HG02885 (cell line): ENCODE measurements around the gene AGBL1.

Experiments used
- ATAC-seq: cut with Tn5 transposase; IDR thresholded peaks from one replicate; pipeline ENCODE4 v1.9.1; 2021; ENCODE audit warnings: mild to moderate bottlenecking; ENCODE audit not compliant: unreplicated experiment, poor library complexity

AGBL1 gene

DNA sequence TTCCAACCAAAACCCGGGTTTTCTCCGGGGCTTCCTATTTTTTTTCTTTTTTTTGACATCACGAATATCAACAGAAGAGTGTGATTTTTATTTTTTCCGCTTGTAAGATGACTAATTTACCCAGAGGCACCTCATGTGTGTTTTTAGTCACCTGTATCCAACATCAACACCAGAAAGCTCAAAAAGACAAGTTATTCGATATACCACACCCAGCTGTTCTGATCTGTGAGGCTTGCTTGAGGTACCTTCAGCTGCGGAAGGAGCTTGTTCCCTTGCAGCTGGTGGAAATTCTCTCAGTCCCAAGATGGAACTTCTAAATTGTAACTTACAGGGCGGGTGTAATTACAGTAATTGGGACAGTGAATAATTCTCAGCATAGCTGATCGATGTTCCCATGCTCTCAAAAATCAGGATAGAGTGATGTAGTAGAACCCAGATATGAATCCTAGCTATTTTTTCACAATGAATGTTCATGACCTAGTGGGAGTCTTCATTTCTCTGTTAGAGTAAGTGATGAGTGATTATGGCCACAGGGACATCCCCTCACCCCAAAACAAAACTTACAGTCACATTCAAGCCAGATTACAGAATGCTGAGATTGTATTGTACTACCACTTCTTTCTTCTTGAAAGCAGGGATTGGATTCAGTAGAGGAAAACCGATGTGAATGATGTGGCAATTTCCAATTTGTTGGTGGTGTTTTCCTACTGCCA, 232.1 kb downstream of the AGBL1 start:
- ATAC-seq = no peak

- ATAC-seq = no peak
These were observed 232.8 kb downstream of the AGBL1 start for GRCh38 chr15:86312486-86312885.

DNA sequence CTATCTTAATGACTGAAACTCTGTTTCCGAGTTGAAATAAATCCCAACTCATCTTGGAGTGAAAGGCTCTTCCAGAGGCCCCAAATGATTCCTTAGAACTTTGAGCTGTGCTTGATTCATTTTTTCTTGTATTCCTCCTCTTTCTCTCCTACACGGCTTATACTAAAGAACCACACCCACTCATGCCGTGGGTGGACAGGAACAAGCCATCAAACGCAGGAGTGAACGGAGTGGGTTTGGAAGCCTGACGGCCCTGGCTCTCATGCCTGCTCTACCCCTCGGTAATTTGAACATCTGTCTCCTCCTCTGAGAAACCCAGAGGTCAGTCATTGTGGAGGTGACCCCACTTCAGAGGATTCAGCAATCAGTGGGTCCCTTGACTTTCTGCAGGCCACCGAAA, 236.5 kb downstream of the AGBL1 start:
- no peak for ATAC-seq

GRCh38 chr15:86316726-86317383, 237.2 kb downstream of the AGBL1 start:
- ATAC-seq = no peak

- ATAC-seq = no peak
These were observed 237.7 kb downstream of the AGBL1 start for GRCh38 chr15:86317384-86317740.

- no peak for ATAC-seq
These were observed 243.0 kb downstream of the AGBL1 start for GRCh38 chr15:86322629-86323028.

- no peak for ATAC-seq
These were observed 247.7 kb downstream of the AGBL1 start for GRCh38 chr15:86327230-86327865.

DNA sequence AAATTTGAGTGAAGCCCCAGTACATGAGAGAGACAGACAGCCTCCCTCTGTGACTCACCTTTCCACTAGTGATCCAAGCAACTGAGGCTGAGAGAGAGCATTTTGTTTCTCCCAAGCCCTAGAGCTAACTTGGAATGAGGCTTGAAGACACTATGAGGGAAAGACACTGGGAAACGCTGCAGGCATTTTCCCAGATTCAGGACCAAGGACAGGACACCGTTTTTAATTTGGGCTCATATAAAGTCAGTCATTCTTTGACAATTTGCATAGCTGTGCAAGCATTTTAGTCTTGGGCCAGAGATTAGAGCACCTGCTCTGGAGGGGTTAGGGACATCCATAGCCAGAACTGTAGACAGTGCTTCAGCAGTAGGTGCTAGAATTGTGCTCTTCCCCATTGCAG, 249.0 kb downstream of the AGBL1 start:
- ATAC-seq = no peak

- ATAC-seq = no peak
These were observed 249.8 kb downstream of the AGBL1 start for GRCh38 chr15:86329311-86330013.

GRCh38 chr15:86333819-86334218, 254.1 kb downstream of the AGBL1 start:
- no peak for ATAC-seq

DNA sequence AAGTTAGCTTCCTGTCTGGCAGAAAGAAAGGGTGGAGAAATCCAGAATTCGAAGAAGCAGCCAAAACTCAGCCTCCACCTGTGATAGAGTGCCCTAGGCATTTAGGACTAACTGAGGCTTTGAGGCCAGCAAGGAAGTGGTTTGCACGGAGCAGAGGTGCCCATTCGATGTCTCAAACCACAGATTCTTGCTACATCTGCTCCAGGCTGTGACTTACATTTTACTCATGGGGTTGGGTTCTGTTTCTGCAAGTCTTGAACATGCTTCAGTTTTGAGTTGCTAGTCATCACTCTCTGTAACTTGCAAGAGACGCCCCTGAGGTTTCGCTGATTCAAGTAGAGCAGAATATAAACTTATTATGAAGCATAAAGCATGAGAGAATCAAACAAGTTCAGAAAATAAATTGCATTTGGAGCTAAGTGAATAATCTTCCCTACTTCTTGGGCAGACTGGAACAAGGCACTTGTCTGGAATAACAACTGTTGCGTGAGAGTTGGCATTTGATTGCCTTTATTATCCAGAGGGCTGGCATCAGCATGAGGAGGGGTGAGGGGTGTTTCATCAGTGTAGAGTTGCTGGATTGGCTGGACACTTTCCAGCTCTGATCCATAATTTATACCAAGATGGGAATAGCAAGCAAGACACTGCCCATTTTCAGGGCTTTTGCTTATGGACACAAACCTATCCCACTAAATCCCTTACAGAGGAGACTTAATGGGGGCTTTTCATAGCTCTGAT, 256.5 kb downstream of the AGBL1 start:
- no peak for ATAC-seq

DNA sequence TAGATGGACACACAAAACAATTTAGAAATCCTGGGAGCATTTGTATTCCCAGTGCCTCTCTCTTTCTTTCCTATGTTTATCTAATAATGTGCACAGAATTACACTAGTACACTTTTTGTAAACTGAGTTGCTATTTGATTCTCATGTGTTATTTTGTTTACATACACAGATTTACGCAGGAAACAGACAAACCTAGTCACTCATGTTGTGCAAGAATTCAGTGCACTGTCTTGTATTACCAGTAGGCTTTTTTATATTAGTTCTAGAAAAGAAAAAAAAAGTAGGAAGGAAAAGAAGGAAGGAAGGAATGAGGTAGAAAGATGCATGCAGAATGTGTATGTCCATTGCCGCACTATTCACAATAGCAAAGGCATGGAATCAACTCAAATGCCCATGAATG, 257.4 kb downstream of the AGBL1 start:
- ATAC-seq = no peak

- ATAC-seq = no peak
These were observed 267.6 kb downstream of the AGBL1 start for GRCh38 chr15:86347245-86347644.

DNA sequence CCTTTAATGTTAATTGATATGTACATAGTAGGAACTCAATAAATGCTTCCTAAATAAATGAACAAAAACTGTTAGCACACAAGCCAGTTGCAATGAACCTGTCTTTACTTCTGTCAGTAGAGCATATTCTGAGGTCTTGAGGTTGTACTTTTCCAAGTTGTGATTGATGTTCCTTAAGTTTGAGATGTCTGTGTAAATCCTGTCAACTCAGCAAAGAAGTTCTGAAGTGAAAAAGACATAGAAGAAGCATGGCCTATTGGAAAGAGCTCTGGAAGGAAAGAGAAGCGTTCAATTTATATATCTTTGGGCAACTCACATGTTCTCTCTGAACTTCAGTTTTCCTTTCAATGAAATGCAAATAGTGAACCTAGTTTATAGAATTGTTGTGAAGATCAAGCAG, 269.9 kb downstream of the AGBL1 start:
- no peak for ATAC-seq

DNA sequence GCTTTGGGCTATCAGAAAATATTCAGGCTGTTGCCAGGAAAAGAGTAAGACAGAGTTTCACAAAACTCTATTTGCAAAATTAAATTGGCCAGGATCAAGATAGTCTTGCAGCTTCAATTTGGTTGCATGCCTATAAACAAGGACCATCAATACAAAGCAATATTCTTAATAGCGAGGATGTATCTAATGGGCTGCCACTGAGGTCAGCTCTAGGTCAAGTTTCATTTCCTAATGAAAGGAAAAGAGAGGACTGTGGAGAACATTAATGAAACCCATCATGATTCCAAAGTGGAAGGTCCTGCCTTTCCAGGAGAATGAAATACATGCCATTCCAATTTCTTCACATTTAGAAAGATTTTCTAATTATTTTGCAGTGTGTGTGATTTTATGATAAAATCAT, 273.5 kb downstream of the AGBL1 start:
- ATAC-seq = no peak

DNA sequence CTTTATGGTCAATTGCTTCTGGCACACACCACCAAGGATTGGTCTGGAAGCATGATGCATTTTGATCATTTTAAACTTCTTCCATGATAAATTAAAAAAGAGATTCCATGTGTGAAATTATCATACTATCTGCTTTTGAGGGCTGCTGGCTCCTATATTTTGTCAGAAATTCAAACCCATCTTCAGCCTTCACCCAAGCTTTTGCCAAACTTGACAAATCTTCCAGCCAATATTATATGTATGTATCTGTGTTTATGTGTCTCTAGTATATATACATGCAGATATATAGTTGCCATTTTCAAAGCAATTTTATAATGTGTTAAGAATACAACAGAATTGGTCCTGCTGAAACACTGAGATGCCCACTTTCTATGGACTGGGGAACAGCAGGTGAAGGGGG, 275.7 kb downstream of the AGBL1 start:
- no peak for ATAC-seq

DNA sequence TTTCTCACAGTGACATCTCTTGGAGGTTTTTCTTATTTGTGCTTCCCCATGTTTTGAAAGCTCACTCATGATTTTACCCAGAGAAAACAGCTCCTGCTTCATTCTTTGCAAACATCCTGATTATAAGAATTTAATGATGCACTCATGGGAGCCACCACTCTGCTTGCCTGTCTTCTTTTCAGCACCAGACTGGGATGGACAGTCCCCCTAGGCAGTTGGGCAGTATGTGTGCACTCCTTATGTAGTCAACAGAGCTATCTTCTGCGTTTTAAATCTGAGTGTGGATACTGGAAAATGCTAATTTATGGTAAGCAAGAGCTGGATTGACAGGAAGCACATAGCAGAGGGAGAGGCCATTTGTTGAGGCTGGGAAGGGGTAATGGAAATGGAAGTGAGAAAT, 276.1 kb downstream of the AGBL1 start:
- ATAC-seq = no peak

GRCh38 chr15:86362555-86362954, 282.9 kb downstream of the AGBL1 start:
- ATAC-seq = no peak

- no peak for ATAC-seq
These were observed 293.5 kb downstream of the AGBL1 start for GRCh38 chr15:86373147-86373546.

DNA sequence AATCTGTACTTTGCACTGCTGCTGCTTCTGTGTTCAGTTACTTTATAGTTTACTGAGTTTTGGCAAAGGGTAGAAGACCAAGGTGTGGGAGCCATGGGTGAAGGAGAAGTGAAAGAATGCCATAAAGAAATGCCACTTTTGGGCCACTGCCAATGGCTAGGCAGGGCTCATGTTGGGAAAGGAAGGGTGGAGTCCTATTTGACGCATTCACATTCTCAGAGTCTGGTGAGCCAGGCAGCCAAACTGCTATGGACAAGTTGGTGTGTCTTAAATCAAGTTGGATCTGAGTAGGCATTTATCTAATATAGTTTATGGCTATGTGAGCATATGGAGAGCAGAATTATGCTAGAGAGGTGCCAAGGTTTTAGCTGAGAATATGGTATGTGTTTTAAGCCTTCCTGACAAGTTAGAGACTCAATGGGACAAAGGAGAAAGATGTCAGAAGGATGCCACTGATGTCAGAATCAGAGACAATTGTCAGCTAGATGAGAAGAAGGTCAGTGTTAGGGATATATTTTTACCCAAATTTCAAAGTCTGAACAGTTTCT, 296.1 kb downstream of the AGBL1 start:
- no peak for ATAC-seq
